ENCODE data around the gene PARS2. TPM values are rescaled to one million over a fixed set of nuclear protein-coding genes. Genes with fewer than 3 reads are reported as not detected.

PARS2 gene
- polyA plus RNA-seq, 1 donor (not counting 4 experiments of a cell fraction or from before 2014, with no cell fraction given): 3.0 TPM

GRCh38 chr1:54750596-54750995, 13.7 kb downstream of the PARS2 start:
- no peak for FAIRE-seq
- DNase-seq (ENCODE audit: low read depth, low spot score): no peak
- Histone ChIP-seq H3K9me1 (ENCODE audit: control insufficient read depth, extremely low read depth, insufficient read depth, low read length) (no peaks in the 10 kb centered on the region), H2AFZ (ENCODE audit: control insufficient read depth, low read length) (no peak overlapping the region), H3K4me1 (ENCODE audit: control insufficient read depth, extremely low read depth, insufficient read depth, low read length) (no peaks in the 10 kb centered on the region), H3K36me3 (ENCODE audit: control insufficient read depth in 2 of 2, extremely low read depth in 1 of 2, insufficient read depth in 2 of 2, low read length in 2 of 2) (no peaks in the 10 kb centered on the region), H3K27ac (ENCODE audit: control insufficient read depth, insufficient read depth, low read length) (no peak overlapping the region), H3K9me3 (ENCODE audit: control insufficient read depth, low read depth, low read length) (no peaks in the 10 kb centered on the region), H3K79me2 (ENCODE audit: control insufficient read depth, insufficient read depth, low read length) (no peaks in the 10 kb centered on the region), H3K4me2 (ENCODE audit: control insufficient read depth, extremely low read depth, insufficient read depth, low read depth, low read length) (no peak overlapping the region), H3K4me3 (ENCODE audit: control insufficient read depth in 2 of 3, extremely low read depth in 1 of 3, insufficient read depth in 2 of 3, low read depth in 1 of 3, low read length in 3 of 3) (no peak overlapping the region), H3K9ac (ENCODE audit: control insufficient read depth, extremely low read depth, insufficient read depth, low read length) (no peak overlapping the region), H3K27me3 (ENCODE audit: control insufficient read depth, extremely low read depth, insufficient read depth, low read length) (no peaks in the 10 kb centered on the region), H4K20me1 (ENCODE audit: control insufficient read depth, extremely low read depth, insufficient read depth, low read length) (no peaks in the 10 kb centered on the region)
- no peak for TF ChIP-seq CTCF (optimal IDR thresholded peaks at IDR 0.05 in 1 of 3, IDR thresholded peaks at IDR 0.05 in 1 of 3, conservative IDR thresholded peaks at IDR 0.05 in 1 of 3; ENCODE audit: extremely low read depth in 1 of 3, insufficient read depth in 2 of 3, low read length in 3 of 3)
- no peak for TF ChIP-seq EZH2 (IDR thresholded peaks at IDR 0.05; ENCODE audit: low read length)
- dilution Hi-C loops (cut with MboI; ENCODE audit: extremely low pct_ligation_motif_present, low sequenced_read_pairs): no loop called here

DNA sequence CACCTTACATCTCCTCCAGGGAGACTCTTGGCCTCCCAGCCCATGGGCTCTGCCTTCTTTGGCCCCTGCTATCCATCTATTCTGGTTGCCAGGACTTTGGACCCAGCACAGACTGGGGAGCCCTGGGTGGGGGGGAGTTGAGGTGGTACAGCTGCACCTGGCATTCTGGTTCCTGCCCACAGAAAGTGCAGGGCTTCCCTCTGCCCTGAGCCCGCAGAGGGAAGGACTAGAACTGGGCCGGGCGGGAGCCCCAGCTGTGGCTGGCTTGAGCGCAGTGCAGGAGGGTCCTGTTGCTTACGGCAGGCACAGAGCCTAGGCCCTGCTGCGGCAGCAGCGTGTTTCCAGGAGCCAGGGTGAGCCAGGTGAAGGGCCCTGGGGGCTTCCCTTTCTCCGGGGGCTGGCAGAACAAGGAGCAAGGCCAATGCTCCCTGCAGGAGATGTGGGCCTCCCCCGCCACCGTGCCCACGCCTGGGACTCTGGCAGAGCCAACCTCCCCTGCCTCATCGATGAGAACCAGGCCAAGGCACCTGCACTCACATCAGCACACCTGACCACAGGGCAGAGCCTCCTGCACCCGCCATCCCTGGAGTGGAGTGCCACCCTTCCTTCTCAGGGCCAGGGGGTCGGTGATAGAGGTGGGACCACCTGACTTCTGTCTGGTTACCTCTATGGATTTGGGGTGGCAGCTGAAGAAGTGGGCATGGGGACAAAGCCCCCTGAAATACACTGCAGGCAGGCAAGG, 16.1 kb downstream of the PARS2 start:
- Histone ChIP-seq H3K36me3 (ENCODE audit: control insufficient read depth in 2 of 2, extremely low read depth in 1 of 2, insufficient read depth in 2 of 2, low read length in 2 of 2) (peaks cover 2 to 4% of the 10 kb centered on the region in 2 experiments), H2AFZ (ENCODE audit: control insufficient read depth, low read length) (no peak overlapping the region), H3K27ac (ENCODE audit: control insufficient read depth, insufficient read depth, low read length) (no peak overlapping the region), H3K4me1 (ENCODE audit: control insufficient read depth, extremely low read depth, insufficient read depth, low read length) (no peaks in the 10 kb centered on the region), H3K79me2 (ENCODE audit: control insufficient read depth, insufficient read depth, low read length) (no peaks in the 10 kb centered on the region), H3K9ac (ENCODE audit: control insufficient read depth, extremely low read depth, insufficient read depth, low read length) (no peak overlapping the region), H3K4me3 (ENCODE audit: control insufficient read depth in 2 of 3, extremely low read depth in 1 of 3, insufficient read depth in 2 of 3, low read depth in 1 of 3, low read length in 3 of 3) (no peak overlapping the region), H3K9me3 (ENCODE audit: control insufficient read depth, low read depth, low read length) (no peaks in the 10 kb centered on the region), H3K9me1 (ENCODE audit: control insufficient read depth, extremely low read depth, insufficient read depth, low read length) (no peaks in the 10 kb centered on the region), H4K20me1 (ENCODE audit: control insufficient read depth, extremely low read depth, insufficient read depth, low read length) (no peaks in the 10 kb centered on the region), H3K4me2 (ENCODE audit: control insufficient read depth, extremely low read depth, insufficient read depth, low read depth, low read length) (no peak overlapping the region), H3K27me3 (ENCODE audit: control insufficient read depth, extremely low read depth, insufficient read depth, low read length) (no peaks in the 10 kb centered on the region)
- TF ChIP-seq CTCF (optimal IDR thresholded peaks at IDR 0.05 in 1 of 3, IDR thresholded peaks at IDR 0.05 in 1 of 3, conservative IDR thresholded peaks at IDR 0.05 in 1 of 3; ENCODE audit: extremely low read depth in 1 of 3, insufficient read depth in 2 of 3, low read length in 3 of 3) (no peak), EZH2 (IDR thresholded peaks at IDR 0.05; ENCODE audit: low read length) (no peak)
- FAIRE-seq: no peak
- no peak for DNase-seq (ENCODE audit: low read depth, low spot score)
- dilution Hi-C loops (cut with MboI; ENCODE audit: extremely low pct_ligation_motif_present, low sequenced_read_pairs): no loop called here
